Stimulated activated CD8-positive, alpha-beta memory T cell treated with anti-CD3 and anti-CD28 coated beads, Interleukin-4, amount 100 ng/mL, for 48 hours (primary cell): ENCODE measurements around the gene TXNDC17.
"Not testable (repeated sequence)": the region's sequence is repeated elsewhere in the genome, so short reads cannot be mapped to it uniquely, and the experiment has no call there.

Source experiments
- DNase-seq: peaks from one replicate; pipeline ENCODE4 v3.0.0-alpha.2; 2020

Gene TXNDC17

GRCh38 chr17:6640536-6641246, at the start of gene TXNDC17, which contains the start of gene KIAA0753:
TXNDC17 (plus strand) TSS chr17:6641060; CDS start chr17:6641083, 23 bp downstream.
KIAA0753 (minus strand) TSS chr17:6640711; CDS start chr17:6635103, 5,608 bp downstream.
- peak; percentile 97 for DNase-seq

GRCh38 chr17:6591599-6592158, 49.2 kb upstream of the TXNDC17 start:
- DNase-seq, result no peak

GRCh38 chr17:6592173-6592572, 48.7 kb upstream of the TXNDC17 start:
- no peak for DNase-seq

- not testable (repeated sequence) for DNase-seq
Measured at GRCh38 chr17:6593371-6593770, 47.5 kb upstream of the TXNDC17 start.

GRCh38 chr17:6596081-6596480, 44.8 kb upstream of the TXNDC17 start:
- no peak for DNase-seq

- DNase-seq, result no peak
Measured at GRCh38 chr17:6596511-6596910, 44.3 kb upstream of the TXNDC17 start.

GRCh38 chr17:6596941-6597340, 43.9 kb upstream of the TXNDC17 start:
- DNase-seq, result no peak

GRCh38 chr17:6597727-6598126, 43.1 kb upstream of the TXNDC17 start:
- DNase-seq, result no peak

- no peak for DNase-seq
Measured at GRCh38 chr17:6599364-6599763, 41.5 kb upstream of the TXNDC17 start.

- DNase-seq, result no peak
Measured at GRCh38 chr17:6602141-6602540, 38.7 kb upstream of the TXNDC17 start.

GRCh38 chr17:6603744-6604325, 37.0 kb upstream of the TXNDC17 start:
- DNase-seq, result no peak

- no peak for DNase-seq
Measured at GRCh38 chr17:6605142-6605541, 35.7 kb upstream of the TXNDC17 start.

GRCh38 chr17:6608321-6608720, 32.5 kb upstream of the TXNDC17 start:
- no peak for DNase-seq

GRCh38 chr17:6610011-6610410, 30.8 kb upstream of the TXNDC17 start:
- no peak for DNase-seq

GRCh38 chr17:6611231-6611630, 29.6 kb upstream of the TXNDC17 start:
- DNase-seq, result no peak

GRCh38 chr17:6623941-6624340, 16.9 kb upstream of the TXNDC17 start:
- no peak for DNase-seq

- no peak for DNase-seq
Measured at GRCh38 chr17:6626616-6627015, 14.2 kb upstream of the TXNDC17 start.

GRCh38 chr17:6627019-6627418, 13.8 kb upstream of the TXNDC17 start:
- no peak for DNase-seq

GRCh38 chr17:6630390-6630789, 10.5 kb upstream of the TXNDC17 start:
- no peak for DNase-seq

- DNase-seq, result no peak
Measured at GRCh38 chr17:6632530-6632929, 8.3 kb upstream of the TXNDC17 start.

- no peak for DNase-seq
Measured at GRCh38 chr17:6633263-6633662, 7.6 kb upstream of the TXNDC17 start.

- DNase-seq, result no peak
Measured at GRCh38 chr17:6636105-6636504, 4.8 kb upstream of the TXNDC17 start.

- no peak for DNase-seq
Measured at GRCh38 chr17:6636616-6637457, 4.0 kb upstream of the TXNDC17 start.
